GM19240 (cell line): ENCODE results near the gene SNPH.

Experiments used
- DNase-seq: peaks from one replicate; pipeline ENCODE4 v3.0.0; 2011; ENCODE audit warnings: low spot score; ENCODE audit not compliant: insufficient read length

Gene SNPH

GRCh38 chr20:1264727-1265126, 1.4 kb upstream of the SNPH start:
- DNase-seq = no peak

GRCh38 chr20:1265226-1265915, 723 bp upstream of the SNPH start:
- no peak for DNase-seq

GRCh38 chr20:1265916-1266166, 253 bp upstream of the SNPH start:
- DNase-seq = no peak

GRCh38 chr20:1267161-1267560, 1.1 kb downstream of the SNPH start:
- no peak for DNase-seq

- no peak for DNase-seq
Measured at GRCh38 chr20:1267809-1268374, 1.8 kb downstream of the SNPH start.

- no peak for DNase-seq
Measured at GRCh38 chr20:1269235-1269634, 3.1 kb downstream of the SNPH start.

GRCh38 chr20:1269850-1270249, 3.8 kb downstream of the SNPH start:
- DNase-seq = no peak

- DNase-seq = no peak
Measured at GRCh38 chr20:1272368-1273100, 6.4 kb downstream of the SNPH start.

GRCh38 chr20:1273366-1273765, 7.3 kb downstream of the SNPH start:
- no peak for DNase-seq

GRCh38 chr20:1274485-1275311, 8.6 kb downstream of the SNPH start:
- DNase-seq = no peak

- DNase-seq = no peak
Measured at GRCh38 chr20:1275919-1276318, 9.8 kb downstream of the SNPH start.

- no peak for DNase-seq
Measured at GRCh38 chr20:1277529-1278322, 11.6 kb downstream of the SNPH start.

GRCh38 chr20:1278993-1279392, 12.9 kb downstream of the SNPH start:
- no peak for DNase-seq

GRCh38 chr20:1280195-1281102, 14.4 kb downstream of the SNPH start:
- no peak for DNase-seq

GRCh38 chr20:1281279-1282057, 15.4 kb downstream of the SNPH start:
- DNase-seq = no peak

- no peak for DNase-seq
Measured at GRCh38 chr20:1282966-1283365, 16.9 kb downstream of the SNPH start.

- DNase-seq = no peak
Measured at GRCh38 chr20:1283522-1284510, 17.7 kb downstream of the SNPH start.

- no peak for DNase-seq
Measured at GRCh38 chr20:1286267-1287024, 20.4 kb downstream of the SNPH start.
